GM18499 (cell line): ENCODE measurements around the gene NADSYN1.
A peak's percentile ranks its signal among the peaks of the same experiment; 100 is the strongest.

Source experiments
- ATAC-seq: cut with Tn5 transposase; IDR thresholded peaks from one replicate; pipeline ENCODE4 v1.9.1; 2021; ENCODE audit warnings: moderate number of reproducible peaks; ENCODE audit not compliant: insufficient read depth, unreplicated experiment

The NADSYN1 gene

GRCh38 chr11:71432761-71433647 is 20.0 kb upstream of the NADSYN1 start:
- no peak for ATAC-seq

DNA sequence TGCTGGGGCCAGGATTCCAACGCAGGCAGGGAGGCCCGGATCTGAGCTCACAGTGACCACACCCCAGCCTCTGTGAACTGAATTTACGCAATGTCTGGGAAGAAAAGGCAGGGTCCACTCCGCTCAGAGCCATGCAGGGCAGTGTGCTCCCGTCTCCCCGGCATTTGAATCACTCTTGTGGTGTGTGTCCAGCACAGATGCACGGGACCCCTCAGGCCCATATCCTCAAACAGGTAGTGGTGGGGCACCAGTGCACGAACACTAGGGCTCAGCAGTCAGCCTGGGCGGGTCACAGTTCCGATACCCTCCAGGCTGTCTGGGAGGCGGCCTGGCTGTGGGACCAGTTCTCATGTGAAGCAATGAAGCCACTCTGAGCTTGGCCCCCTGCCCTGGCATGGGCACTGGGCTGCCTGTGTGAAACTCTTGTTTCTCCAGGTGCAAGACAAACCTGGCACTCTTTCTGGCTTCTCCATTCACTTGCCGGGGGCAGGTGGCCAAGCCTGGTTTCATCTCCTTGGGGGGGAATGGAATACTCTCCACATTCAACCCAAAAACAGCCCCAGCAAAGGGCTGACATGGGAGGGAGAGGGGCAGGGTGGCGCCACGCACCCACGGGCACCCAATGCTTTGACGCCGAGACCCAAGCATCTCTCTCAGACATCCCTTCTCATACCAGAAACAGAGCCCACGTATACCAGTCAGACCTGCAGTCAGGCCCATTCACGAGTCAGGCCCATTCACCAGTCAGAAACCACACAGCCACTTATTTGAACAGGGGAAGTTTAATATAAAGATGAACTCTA is 19.2 kb upstream of the NADSYN1 start:
- no peak for ATAC-seq

DNA sequence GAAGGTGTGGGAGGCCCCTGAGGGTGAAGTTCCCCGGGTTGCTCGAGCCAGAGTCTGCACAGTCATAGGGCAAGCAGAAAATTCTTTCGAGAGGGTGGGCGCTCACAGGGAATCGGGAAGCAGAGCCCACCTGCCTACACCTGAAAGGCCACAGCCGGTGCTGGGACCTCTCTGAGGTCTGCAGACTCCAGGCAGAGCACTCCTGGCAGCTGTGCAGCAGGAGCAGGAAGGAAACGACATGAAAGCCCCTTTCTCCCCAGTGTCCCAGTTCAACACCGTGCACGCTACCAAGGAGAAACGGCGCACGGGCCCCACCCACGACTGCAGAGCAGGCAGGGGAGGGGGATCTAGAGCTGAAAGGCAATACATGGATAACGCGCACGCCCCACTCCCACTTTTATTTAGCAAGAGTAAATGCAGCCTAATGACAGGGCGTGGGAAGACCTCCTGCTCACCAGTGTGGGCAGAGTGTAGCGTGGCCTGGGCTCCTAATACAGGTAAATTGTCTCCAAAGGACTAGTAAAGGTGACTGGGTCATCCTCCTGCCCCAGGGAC is 18.4 kb upstream of the NADSYN1 start:
- ATAC-seq, result no peak

GRCh38 chr11:71435278-71435951 is 17.6 kb upstream of the NADSYN1 start:
- ATAC-seq, result no peak

DNA sequence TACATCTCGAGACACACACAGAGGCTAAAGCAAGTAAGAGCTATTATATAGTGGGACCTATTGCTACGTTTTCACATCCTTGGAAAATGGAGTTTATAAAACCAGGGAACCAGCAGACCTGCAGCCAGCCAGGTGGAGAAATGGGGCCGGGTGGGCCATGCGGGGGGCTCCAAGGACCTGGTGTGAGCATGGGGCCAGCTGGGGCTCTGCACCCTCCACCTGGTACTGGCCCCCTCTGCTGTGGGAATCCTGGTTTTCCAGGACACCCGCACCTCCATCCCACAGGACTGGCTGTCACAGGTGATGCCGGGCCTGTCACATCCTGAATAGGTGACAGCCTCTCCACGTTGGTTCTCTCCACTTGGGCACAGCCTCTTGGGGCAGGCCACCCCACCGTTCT is 16.1 kb upstream of the NADSYN1 start:
- no peak for ATAC-seq

DNA sequence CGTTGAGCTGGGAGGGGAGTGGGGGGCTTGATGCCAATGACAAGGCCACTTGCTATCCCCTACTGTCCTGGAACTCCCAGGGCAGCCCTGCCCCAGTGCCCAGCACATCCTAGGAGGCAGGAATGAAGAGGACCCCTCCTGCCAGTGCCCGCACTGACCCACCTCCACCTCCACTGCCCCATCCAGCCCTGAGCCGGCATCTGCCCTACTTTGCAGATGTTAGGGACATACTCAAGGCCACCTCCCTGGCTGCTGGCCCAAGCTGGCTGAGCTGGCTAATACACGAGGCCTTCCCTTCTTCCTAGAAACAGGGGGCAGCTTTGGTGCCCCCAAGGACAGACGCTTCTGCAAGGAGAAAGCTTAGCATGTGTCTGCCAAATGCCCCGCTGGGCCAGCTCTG is 15.6 kb upstream of the NADSYN1 start:
- no peak for ATAC-seq

GRCh38 chr11:71437879-71438278 is 15.1 kb upstream of the NADSYN1 start:
- ATAC-seq, result no peak

- no peak for ATAC-seq
These were observed 14.4 kb upstream of the NADSYN1 start for GRCh38 chr11:71438650-71439049.

DNA sequence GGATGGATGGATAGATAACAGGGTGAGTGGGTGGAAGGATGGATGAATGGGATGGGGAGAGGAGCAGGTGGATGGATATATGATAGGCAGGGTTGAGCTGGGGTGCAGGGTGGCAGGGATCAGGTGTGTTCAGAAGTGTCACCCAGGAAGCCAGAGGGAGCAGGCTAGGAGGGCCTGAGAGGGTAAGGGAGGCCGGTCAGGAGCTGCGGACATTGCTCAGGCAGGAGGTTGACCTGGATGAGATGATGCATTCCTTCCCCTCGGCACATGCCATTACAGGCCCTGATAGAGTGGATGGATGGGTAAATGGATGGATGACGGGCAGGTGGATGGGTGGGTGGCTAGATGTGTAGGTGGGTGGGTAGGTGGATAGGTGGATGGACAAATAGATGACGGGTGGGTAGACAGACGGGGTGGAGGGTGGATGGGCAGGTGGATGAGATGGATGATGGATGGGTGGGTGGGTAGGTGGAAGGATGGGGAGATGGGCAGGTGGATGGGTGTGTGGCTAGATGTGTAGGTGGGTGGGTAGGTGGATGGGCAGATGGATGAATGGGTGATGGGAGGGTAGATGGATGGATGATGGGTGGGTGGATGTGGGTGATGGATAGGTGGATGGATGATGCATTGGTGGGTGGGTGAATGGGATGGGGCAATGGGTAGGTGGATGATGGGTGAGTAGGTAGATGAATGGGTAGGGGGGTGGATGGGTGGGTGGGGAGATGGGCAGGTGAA is 12.8 kb upstream of the NADSYN1 start:
- no peak for ATAC-seq

GRCh38 chr11:71441251-71441650 is 11.8 kb upstream of the NADSYN1 start:
- ATAC-seq, result no peak

DNA sequence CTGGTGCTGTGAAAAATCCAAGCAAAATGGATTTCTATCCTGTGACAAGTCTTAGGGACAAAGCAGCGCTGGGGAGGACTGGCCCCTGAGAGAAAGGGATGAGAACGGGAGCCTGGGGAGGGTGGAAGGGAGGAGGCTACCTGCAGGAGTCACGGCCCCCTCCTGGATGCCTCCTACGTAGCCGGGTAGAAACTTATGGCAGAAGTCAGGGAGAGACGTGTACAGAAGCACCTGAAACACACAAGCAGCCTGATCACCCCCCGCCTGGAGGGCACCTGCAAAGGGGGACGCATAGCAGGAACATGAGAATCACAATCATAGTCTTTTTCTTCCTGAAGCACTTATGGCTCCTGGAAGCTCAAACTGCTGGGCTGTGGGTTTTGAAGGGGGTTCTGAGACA is 10.9 kb upstream of the NADSYN1 start:
- ATAC-seq, result no peak

DNA sequence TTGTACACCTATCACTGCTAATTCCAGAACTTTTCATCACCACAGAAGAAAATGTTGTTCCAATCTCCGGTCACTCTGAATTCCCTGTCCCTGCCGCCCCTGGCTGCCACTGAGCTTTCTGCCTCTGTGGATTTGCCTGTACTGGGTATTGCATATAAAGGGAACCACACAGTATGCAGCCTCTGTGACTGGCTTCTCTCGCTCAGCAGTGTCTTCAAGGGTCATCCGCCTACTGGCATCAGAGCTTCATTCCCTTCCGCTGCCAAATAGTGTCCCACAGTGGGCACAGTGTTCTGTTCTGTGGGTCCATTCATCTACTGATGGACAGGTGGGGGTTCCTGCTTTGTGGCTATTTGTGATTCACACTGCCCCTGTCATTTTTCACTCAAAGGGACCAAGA is 10.1 kb upstream of the NADSYN1 start:
- no peak for ATAC-seq

DNA sequence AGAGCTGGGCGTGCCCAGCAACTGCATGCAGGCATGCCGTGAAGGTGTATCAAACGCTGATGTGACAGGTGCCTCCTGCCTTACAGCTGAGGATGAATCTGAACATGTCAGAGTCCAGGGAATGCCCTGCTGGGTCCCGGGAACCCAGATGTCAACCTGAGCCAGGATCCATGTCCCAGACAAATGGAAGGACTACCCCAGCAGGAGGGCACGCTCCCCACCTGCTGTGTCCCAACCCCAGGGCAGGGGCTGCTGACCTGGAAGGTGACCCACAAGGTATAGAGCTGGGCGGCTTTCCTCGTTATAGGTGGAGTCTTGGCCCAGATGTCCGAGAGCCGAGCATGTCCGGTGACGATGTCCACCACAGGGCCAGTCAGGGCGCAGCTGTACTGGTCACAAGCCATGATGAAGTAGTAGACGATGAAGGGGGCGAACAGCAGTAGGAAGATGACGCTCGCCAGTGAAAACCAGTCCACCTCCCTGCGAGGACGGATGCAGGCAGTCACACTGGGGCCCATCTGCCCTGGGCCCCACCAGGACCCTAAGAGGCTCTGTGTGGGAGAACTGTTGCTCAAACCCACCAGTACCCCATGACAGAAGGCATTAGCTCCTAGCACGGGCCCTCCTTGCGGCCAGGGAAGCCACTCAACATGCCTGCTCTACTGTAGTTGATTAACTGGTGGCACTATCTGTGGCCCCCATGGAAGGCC is 9.1 kb upstream of the NADSYN1 start:
- no peak for ATAC-seq

DNA sequence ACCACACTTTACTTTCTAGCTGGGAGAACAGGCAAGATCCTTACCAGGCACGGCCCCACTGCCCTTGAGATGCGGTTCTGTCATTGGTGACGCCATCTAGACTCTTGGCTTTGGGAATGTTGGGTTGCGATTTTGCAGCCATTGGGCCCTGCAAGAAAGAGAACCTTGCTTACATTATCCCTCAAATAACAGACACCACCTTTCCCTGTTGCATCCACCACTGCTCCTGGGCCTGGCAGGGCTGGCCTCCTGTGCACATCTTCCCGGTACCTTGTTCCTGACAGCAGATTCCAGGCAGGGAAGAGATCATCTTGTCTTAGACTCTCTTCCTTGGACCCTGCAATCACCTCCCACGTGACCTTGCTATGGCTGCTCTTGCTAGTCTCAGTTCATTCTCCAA is 8.2 kb upstream of the NADSYN1 start:
- no peak for ATAC-seq

DNA sequence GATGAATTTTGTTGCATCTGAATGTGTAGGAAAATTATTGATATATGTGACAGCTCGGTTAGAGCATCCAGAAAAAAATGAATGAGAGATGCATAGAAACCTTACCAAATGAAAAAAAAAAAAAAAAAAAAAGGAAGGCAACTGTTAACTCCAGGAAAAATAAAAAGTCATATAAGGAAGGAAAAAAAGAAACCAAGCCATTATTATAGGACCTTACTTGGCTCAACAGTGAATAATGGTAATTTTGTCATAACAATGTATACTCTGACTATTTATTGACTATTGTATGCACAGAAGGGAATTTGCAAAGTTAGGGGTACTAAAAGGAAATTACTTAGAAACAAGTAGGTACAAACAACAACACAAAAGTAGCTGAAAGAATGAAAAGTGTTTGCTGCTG is 6.9 kb upstream of the NADSYN1 start:
- ATAC-seq, result no peak

DNA sequence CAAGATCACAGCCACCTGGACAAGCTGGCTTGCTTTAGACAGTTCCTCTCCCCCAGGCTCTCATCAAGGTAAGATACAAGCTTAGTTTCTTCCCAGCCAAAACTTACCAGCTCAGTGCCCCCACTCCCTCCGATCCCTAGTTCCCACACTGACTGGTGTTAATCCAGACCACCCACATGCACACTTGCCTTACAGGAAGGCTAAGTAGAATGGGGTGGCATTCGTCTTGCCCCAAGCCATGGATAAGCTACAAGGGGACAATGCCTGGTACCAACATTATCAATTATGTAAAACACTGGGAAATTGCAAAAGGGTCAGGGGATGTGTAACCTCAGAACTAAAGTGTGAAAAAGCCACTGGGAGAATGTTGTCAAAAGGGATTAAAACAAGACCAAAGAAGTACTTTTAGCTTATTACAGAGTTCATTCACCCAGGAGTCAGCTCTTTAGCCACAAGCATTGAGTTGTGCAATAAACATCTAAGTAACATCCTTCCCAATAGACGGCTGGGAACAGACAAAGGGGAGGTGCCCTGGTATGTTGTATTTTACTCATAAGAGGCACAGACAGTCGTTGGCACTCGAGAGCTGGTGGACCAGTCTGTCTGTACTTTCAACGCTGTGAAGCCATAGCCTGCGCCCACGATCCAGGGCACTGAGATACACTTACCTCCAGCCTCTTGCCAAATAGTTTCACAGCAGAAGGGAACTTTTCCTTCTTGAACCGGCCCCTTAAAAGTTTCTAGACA is 5.9 kb upstream of the NADSYN1 start:
- ATAC-seq, result no peak

- no peak for ATAC-seq
These were observed 5.2 kb upstream of the NADSYN1 start for GRCh38 chr11:71447791-71448256.

- peak; percentile 42 for ATAC-seq
These were observed 4.5 kb upstream of the NADSYN1 start, which contains the start of gene DHCR7 for GRCh38 chr11:71448257-71449171. Gene DHCR7, minus strand, starts transcription at chr11:71448393. Its CDS starts 3,441 bp downstream, at chr11:71444952.
